Uterus (tissue), 4 donors: ENCODE results near the gene GARNL3. TPM values are rescaled to one million over a fixed set of nuclear protein-coding genes. Genes with fewer than 3 reads are reported as not detected.

ENCODE experiments used
- DNase-seq, 2 donors: peaks; one replicate each; pipeline ENCODE4 v3.0.0-alpha.2; 2019 to 2020
- H3K27ac ChIP-seq, 2 donors: fragments of 200-600 bp; sonication (generic); 1 replicate in 1 of 2; 2 replicates in 1 of 2; pipeline ENCODE4 v1.5.1; 2016 to 2018
- H3K27me3 ChIP-seq, 2 donors: fragments of 200-600 bp; sonication (generic); one replicate each; pipeline ENCODE4 v1.5.1; 2018 to 2019; ENCODE audit warnings: control low read depth in 1 of 2
- H3K36me3 ChIP-seq, 2 donors: fragments of 200-600 bp; sonication (generic); one replicate each; pipeline ENCODE4 v1.5.1; 2019; ENCODE audit warnings: control low read depth in 1 of 2
- H3K4me1 ChIP-seq, 2 donors: fragments of 200-600 bp; sonication (generic); one replicate each; pipeline ENCODE4 v1.5.1; 2018 to 2019; ENCODE audit warnings: control low read depth in 1 of 2
- H3K4me3 ChIP-seq, 2 donors: fragments of 200-600 bp; sonication (generic); 1 replicate in 1 of 2; 2 replicates in 1 of 2; pipeline ENCODE4 v1.5.1; 2018 to 2019; ENCODE audit warnings: mild to moderate bottlenecking in 1 of 2
- H3K9me3 ChIP-seq, 2 donors: fragments of 200-600 bp; sonication (generic); one replicate each; pipeline ENCODE4 v1.5.1; 2019; ENCODE audit warnings: control low read depth in 1 of 2
- POLR2A ChIP-seq, 2 donors: fragments of 450-650 bp; IDR thresholded peaks; one replicate each; pipeline ENCODE4 v1.6.1; 2016; ENCODE audit warnings: antibody characterized with exemption in 2 of 2, mild to moderate bottlenecking in 1 of 2, moderate library complexity in 1 of 2
- intact Hi-C: fragments of 100-400 bp; cut with DNase I; formaldehyde crosslinking; loops from one replicate; pipeline ENCODE4 v1.15.1; 2023; ENCODE audit warnings: low total_unique reads
- total RNA-seq, 4 donors: library from RNA; depleted of rRNA in 3 of 4; stranded (reverse); fragments of >200 nt in 3 of 4; gene quantifications; one replicate each; pipeline versions ENCODE4 v1.1.0 to v1.2.4, GENCODE V29; 2014 to 2023
- TF ChIP-seq, protein P1 (sequence below), 4 experiments: fragments of 200-600 bp in 2 of 4; fragments of 450-650 bp in 2 of 4; sonication (generic) in 2 of 4; IDR thresholded peaks; one replicate each; pipeline ENCODE4 v1.5.1; 2016 to 2019; ENCODE audit warnings: antibody characterized with exemption in 4 of 4, mild to moderate bottlenecking in 2 of 4, moderate library complexity in 1 of 4
- donor health status: DM: yes; HTN: yes; CAD: no.

Gene GARNL3
- total RNA-seq, 4 donors from 2014 or later = 9.7 to 79.7 (median 72.0) TPM

DNA sequence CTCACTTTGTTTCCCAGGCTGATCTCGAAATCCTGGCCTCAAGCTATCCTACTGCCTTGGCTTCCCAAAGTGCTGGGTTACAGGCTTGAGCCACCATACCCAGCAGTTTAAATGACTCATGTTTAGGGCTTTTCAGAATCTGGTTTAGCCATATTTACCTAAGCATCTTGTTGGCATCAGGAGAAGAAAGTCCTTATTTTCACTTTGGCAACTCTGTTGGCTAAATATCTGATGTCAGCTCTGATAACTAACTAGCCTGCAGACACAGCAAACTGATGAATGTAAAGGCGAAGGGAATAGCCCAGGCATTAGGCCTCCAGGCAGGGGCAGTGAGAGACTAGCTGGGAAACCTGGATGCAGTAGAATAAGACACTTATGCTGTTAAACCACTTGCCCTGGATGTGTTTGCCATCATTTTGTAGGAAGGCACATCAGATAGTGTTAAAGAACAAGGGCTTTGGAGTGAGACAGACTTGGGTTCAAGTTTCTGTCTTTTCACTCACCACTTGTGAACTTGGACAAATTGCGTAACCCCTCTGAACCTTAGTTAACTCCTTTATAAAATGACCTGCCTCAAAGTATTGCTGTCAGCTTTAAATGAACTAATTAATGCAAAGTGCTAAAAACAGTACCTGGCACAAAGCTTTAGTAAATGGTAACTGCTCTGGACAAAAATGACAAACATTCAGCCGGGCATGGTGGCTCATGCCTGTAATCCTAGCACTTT is 34.7 kb upstream of the GARNL3 start:
- DNase-seq = no peak
- H3K4me1 ChIP-seq = peaks cover 7 to 11% of the 10 kb centered on the region in 2 donors
- H3K27me3 ChIP-seq = no peaks in the 10 kb centered on the region
- TF ChIP-seq, protein P1, sequence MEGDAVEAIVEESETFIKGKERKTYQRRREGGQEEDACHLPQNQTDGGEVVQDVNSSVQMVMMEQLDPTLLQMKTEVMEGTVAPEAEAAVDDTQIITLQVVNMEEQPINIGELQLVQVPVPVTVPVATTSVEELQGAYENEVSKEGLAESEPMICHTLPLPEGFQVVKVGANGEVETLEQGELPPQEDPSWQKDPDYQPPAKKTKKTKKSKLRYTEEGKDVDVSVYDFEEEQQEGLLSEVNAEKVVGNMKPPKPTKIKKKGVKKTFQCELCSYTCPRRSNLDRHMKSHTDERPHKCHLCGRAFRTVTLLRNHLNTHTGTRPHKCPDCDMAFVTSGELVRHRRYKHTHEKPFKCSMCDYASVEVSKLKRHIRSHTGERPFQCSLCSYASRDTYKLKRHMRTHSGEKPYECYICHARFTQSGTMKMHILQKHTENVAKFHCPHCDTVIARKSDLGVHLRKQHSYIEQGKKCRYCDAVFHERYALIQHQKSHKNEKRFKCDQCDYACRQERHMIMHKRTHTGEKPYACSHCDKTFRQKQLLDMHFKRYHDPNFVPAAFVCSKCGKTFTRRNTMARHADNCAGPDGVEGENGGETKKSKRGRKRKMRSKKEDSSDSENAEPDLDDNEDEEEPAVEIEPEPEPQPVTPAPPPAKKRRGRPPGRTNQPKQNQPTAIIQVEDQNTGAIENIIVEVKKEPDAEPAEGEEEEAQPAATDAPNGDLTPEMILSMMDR (IDR thresholded peaks at IDR 0.05) = no peak
- TF ChIP-seq POLR2A (IDR thresholded peaks at IDR 0.05) = no peak
- no peaks in the 10 kb centered on the region for H3K9me3 ChIP-seq
- H3K27ac ChIP-seq = no peak overlapping the region
- H3K4me3 ChIP-seq = no peak overlapping the region
- no peaks in the 10 kb centered on the region for H3K36me3 ChIP-seq
- intact Hi-C loops = no loop called here

DNA sequence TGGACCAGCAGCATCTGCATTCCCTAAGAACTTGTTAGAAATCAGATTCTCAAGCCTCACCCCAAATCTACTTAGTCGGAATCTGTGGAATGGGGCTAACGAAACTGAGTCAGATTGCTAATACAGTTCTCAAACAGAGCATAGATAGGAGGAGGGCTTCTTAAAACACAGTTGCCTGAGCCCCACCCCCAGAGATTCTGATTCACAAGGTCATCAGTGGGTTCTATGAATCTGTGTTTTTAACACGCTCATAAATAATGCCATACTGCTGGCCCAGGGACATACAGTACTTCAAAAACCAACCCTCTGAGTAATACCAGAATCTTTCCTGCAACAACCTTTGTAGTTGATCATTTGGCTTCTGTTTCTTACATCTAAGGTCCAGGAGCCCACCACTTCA is 32.9 kb upstream of the GARNL3 start:
- no peak for TF ChIP-seq POLR2A (IDR thresholded peaks at IDR 0.05)
- TF ChIP-seq, protein P1 (IDR thresholded peaks at IDR 0.05) = no peak
- H3K4me1 ChIP-seq = peaks cover 0 to 11% of the 10 kb centered on the region in 2 donors
- no peak overlapping the region for H3K4me3 ChIP-seq
- H3K27me3 ChIP-seq = no peaks in the 10 kb centered on the region
- intact Hi-C loops = no loop called here
- DNase-seq = no peak
- H3K9me3 ChIP-seq = no peaks in the 10 kb centered on the region
- H3K27ac ChIP-seq = no peak overlapping the region
- no peaks in the 10 kb centered on the region for H3K36me3 ChIP-seq

DNA sequence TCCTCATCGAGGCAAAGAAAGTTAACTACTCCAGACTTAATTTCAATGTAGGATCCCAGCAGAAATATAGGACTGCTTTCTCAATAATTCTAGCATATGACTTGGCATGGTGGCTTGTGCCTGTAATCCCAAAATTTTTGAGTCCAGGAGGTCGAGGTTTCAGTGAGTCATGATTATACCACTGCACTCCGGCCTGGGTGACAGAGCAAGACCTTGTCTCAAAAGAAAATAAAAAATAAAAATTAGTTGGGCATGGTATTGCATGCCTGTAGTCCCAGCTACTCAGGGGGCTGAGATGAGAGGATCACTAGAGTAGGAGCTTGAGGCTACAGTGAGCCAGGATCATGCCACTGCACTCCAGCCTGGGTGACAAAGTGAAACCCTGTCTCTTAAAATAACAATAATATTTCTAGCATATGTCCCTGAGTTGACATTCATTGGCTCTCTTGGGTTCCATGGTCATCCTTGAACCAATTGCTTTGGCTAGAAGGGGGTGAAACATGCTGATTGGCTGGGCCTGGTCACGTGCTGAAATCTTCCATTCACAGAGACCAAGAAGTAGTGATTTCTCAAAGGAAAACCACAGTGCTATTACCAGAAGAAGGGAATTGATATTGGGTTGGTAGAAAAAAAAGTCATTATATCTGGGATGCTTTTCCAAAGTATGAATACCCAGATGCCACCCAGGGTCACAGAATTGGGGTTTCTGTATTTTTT is 31.6 kb upstream of the GARNL3 start:
- Histone ChIP-seq H3K9me3 (no peaks in the 10 kb centered on the region), H3K4me1 (peaks cover 0 to 11% of the 10 kb centered on the region in 2 donors), H3K27ac (peak overlapping the region; percentile 69 to 83), H3K36me3 (no peaks in the 10 kb centered on the region), H3K27me3 (no peaks in the 10 kb centered on the region), H3K4me3 (no peak overlapping the region)
- intact Hi-C loops = no loop called here
- no peak for DNase-seq
- TF ChIP-seq, protein P1 (IDR thresholded peaks at IDR 0.05) = no peak
- TF ChIP-seq POLR2A (IDR thresholded peaks at IDR 0.05) = no peak

DNA sequence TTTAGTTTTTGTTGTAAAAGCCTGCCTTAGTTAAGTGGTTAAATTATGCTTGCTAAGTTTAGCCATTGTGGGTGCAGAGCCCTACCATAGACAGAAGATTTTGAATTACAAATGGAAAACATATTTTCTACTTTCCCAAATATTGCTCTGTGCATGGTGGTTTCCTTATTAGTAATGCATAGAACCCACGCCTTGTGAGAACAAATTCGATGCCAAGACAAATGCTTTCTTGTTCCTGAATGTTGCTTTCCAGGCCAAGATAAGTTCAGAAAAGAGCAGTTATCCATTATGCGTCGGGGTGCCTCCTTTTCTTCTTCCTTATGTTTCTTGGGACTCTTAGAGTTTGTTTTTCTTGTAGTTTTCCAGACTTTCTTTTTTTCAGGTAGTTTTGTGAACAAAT is 31.0 kb upstream of the GARNL3 start:
- peaks cover 0 to 11% of the 10 kb centered on the region in 2 donors for H3K4me1 ChIP-seq
- TF ChIP-seq, protein P1 (IDR thresholded peaks at IDR 0.05) = no peak
- no peak for TF ChIP-seq POLR2A (IDR thresholded peaks at IDR 0.05)
- H3K27ac ChIP-seq = peak overlapping the region; percentile 69 to 83
- H3K27me3 ChIP-seq = no peaks in the 10 kb centered on the region
- intact Hi-C loops = no loop called here
- no peaks in the 10 kb centered on the region for H3K36me3 ChIP-seq
- no peak for DNase-seq
- no peak overlapping the region for H3K4me3 ChIP-seq
- no peaks in the 10 kb centered on the region for H3K9me3 ChIP-seq

DNA sequence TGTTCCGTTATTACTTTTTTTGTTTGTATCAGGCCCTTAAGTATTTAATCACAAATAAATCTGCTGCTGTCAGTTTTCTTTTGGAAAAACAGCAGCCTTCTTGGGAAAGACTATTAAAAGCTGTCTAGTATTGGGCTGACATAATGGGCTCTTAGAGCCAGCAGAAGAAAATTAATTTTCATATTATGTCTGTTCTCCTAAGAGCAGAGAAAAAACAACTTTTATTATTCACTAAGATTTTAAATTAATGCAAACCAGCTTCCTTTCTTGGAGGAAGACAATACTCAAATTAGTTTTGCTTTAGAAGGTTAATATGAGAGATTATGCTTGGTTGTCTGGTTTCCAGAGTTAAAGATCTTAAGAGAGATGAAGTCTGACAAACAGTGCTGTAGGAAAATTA is 30.6 kb upstream of the GARNL3 start:
- Histone ChIP-seq H3K4me3 (no peak overlapping the region), H3K27ac (peak overlapping the region; percentile 69 to 83), H3K4me1 (peaks cover 0 to 11% of the 10 kb centered on the region in 2 donors), H3K27me3 (no peaks in the 10 kb centered on the region), H3K36me3 (no peaks in the 10 kb centered on the region), H3K9me3 (no peaks in the 10 kb centered on the region)
- DNase-seq = no peak
- intact Hi-C loops = no loop called here
- TF ChIP-seq POLR2A (IDR thresholded peaks at IDR 0.05) = no peak
- TF ChIP-seq, protein P1 (IDR thresholded peaks at IDR 0.05) = no peak
